K562 (cell line): Measurements from ENCODE around the gene SCN2B. TPM values are rescaled to one million over a fixed set of nuclear protein-coding genes. Genes with fewer than 3 reads are reported as not detected.

Experiments used
- ATAC-seq: fragments of 200-7000 bp; cut with Tn5 transposase; 3 replicates; pipeline ENCODE4 v1.9.1; 2020; ENCODE audit warnings: moderate library complexity
- BruUV-seq: library from RNA; stranded (reverse); fragments of 400-500 nt; replicated peaks from 2 replicates; lab custom pipeline; 2021; lab: Mats Ljungman, UMichigan
- CTCF ChIA-PET: fragments of 300-600 bp; formaldehyde crosslinking; extraction: SDS; loops from one replicate; lab custom pipeline; 2021; ENCODE audit warnings: low intra/inter-chr PET ratio; lab: Yijun Ruan, JAX
- POLR2A ChIA-PET: fragments of 300-600, 350-650 bp; sonication (Branson Sonifier 250); formaldehyde crosslinking; extraction: SDS; loops from one replicate; lab custom pipeline; 2021; ENCODE audit warnings: antibody characterized with exemption, inconsistent platforms; lab: Yijun Ruan, JAX
- DNase-seq, 4 experiments: peaks; one replicate each; pipeline versions ENCODE4 v3.0.0 to v3.0.0-alpha.2; 2011 to 2018; ENCODE audit warnings: low spot score in 3 of 4, mixed read lengths in 3 of 4; ENCODE audit errors: extremely low read depth in 1 of 4
- FAIRE-seq: peaks from 2 replicates; lab custom pipeline; 2011; peaks lifted over from hg19 to GRCh38; lab: Jason Lieb, UNC
- H2AFZ ChIP-seq: 2 replicates; pipeline ENCODE4 v1.6.0; 2011; ENCODE audit warnings: low read depth, low read length, control low read depth, inconsistent platforms
- H3K27ac ChIP-seq: fragments of 200-600 bp; 3 replicates; pipeline ENCODE4 v1.8.0; 2011; ENCODE audit warnings: low read depth, mild to moderate bottlenecking, control low read depth, inconsistent platforms, low read length, moderate library complexity, mixed read lengths; ENCODE audit errors: extremely low read depth
- H3K27me3 ChIP-seq, 2 experiments: fragments of 300-600 bp in 1 of 2; 2 replicates in 1 of 2; 3 replicates in 1 of 2; pipeline versions ENCODE4 v1.6.0 to v1.8.0; 2011; ENCODE audit warnings: inconsistent platforms in 2 of 2, low read length in 2 of 2, mild to moderate bottlenecking in 1 of 2, mixed read lengths in 1 of 2, moderate library complexity in 1 of 2; ENCODE audit not compliant: control insufficient read depth in 2 of 2, insufficient read depth in 2 of 2
- H3K36me3 ChIP-seq: fragments of 300-600 bp; 3 replicates; pipeline ENCODE4 v1.8.0; 2011; ENCODE audit warnings: mild to moderate bottlenecking, low read length, inconsistent platforms; ENCODE audit not compliant: control insufficient read depth, insufficient read depth
- H3K4me1 ChIP-seq, 2 experiments: fragments of 200-600 bp in 1 of 2; replicated peaks in 1 of 2; 2 replicates in 1 of 2; 3 replicates in 1 of 2; pipeline versions ENCODE4 v1.5.1 to v1.8.0; 2011; ENCODE audit warnings: inconsistent platforms in 2 of 2, low read length in 2 of 2, mild to moderate bottlenecking in 1 of 2, mixed read lengths in 1 of 2, moderate library complexity in 1 of 2; ENCODE audit not compliant: control insufficient read depth in 2 of 2, insufficient read depth in 2 of 2
- H3K4me2 ChIP-seq: 2 replicates; pipeline ENCODE4 v1.6.1; 2011; ENCODE audit warnings: low read length, control low read depth, inconsistent platforms, mixed read lengths; ENCODE audit not compliant: insufficient read depth
- H3K4me3 ChIP-seq: fragments of 200-600 bp; sonication (generic), shearing (Covaris generic); 2 replicates; pipeline ENCODE4 v1.5.1; 2016; ENCODE audit warnings: control low read depth, inconsistent platforms
- H3K79me2 ChIP-seq: fragments of 200-600 bp; 3 replicates; pipeline ENCODE4 v1.8.0; 2011; ENCODE audit warnings: low read length, inconsistent platforms; ENCODE audit not compliant: control insufficient read depth, insufficient read depth
- H3K9ac ChIP-seq, 2 experiments: 2 replicates each; pipeline versions ENCODE4 v1.6.0 to v1.6.1; 2011; ENCODE audit warnings: low read depth in 2 of 2, low read length in 2 of 2, control low read depth in 1 of 2, inconsistent platforms in 1 of 2, mild to moderate bottlenecking in 1 of 2, mixed read lengths in 1 of 2; ENCODE audit not compliant: insufficient read depth in 1 of 2
- H3K9me1 ChIP-seq: one replicate; pipeline ENCODE4 v1.6.0; 2011; ENCODE audit warnings: inconsistent platforms, mild to moderate bottlenecking, low read length, moderate library complexity; ENCODE audit not compliant: control insufficient read depth, insufficient read depth
- H3K9me3 ChIP-seq: replicated peaks from 2 replicates; pipeline ENCODE4 v1.5.1; 2011; ENCODE audit warnings: low read depth, low read length, inconsistent platforms; ENCODE audit not compliant: control insufficient read depth, insufficient read depth
- H4K20me1 ChIP-seq: replicated peaks from 2 replicates; pipeline ENCODE4 v1.6.1; 2011; ENCODE audit warnings: low read length, inconsistent platforms, mixed read lengths; ENCODE audit not compliant: control insufficient read depth, insufficient read depth
- AFF4 ChIP-seq: sonication (generic); formaldehyde crosslinking; IDR thresholded peaks from 2 replicates; pipeline ENCODE4 v1.8.0; 2023; ENCODE audit warnings: mild to moderate bottlenecking, missing genetic modification reagents
- ARID1B ChIP-seq: fragments of 450-650 bp; IDR thresholded peaks from 2 replicates; pipeline ENCODE4 v1.6.1; 2016; ENCODE audit warnings: antibody characterized with exemption, mild to moderate bottlenecking, inconsistent platforms
- CXXC5 ChIP-seq: fragments of 250-450 bp; sonication (Bioruptor Pico); IDR thresholded peaks from 2 replicates; pipeline ENCODE4 v1.8.0; 2022; ENCODE audit warnings: inconsistent platforms, mild to moderate bottlenecking, moderate library complexity
- E4F1 ChIP-seq: fragments of 250-450 bp; sonication (Bioruptor Pico); IDR thresholded peaks from 2 replicates; pipeline ENCODE4 v1.5.0; 2021; ENCODE audit warnings: mild to moderate bottlenecking, borderline replicate concordance
- HBP1 ChIP-seq: fragments of 450-650 bp; formaldehyde crosslinking; IDR thresholded peaks from 2 replicates; pipeline ENCODE4 v1.4.0; 2022; ENCODE audit warnings: missing genetic modification characterization
- NFXL1 ChIP-seq: fragments of 450-650 bp; formaldehyde crosslinking; IDR thresholded peaks from 2 replicates; pipeline ENCODE4 v1.4.0; 2021; ENCODE audit warnings: mild to moderate bottlenecking
- RBM25 ChIP-seq: fragments of 200-400 bp; formaldehyde crosslinking; IDR thresholded peaks from 2 replicates; pipeline ENCODE4 v1.6.1; 2018; ENCODE audit warnings: low read length, low read depth, moderate library complexity; ENCODE audit not compliant: severe bottlenecking
- TCF15 ChIP-seq: fragments of 250-450 bp; sonication (Bioruptor Pico); IDR thresholded peaks from 2 replicates; pipeline ENCODE4 v1.8.0; 2022; ENCODE audit warnings: moderate library complexity, mild to moderate bottlenecking, inconsistent platforms
- TRIM25 ChIP-seq: fragments of 450-650 bp; IDR thresholded peaks from 2 replicates; pipeline ENCODE4 v1.7.0; 2016; ENCODE audit warnings: borderline replicate concordance
- TRIM28 ChIP-seq: fragments of 450-650 bp; IDR thresholded peaks from 2 replicates; pipeline ENCODE4 v1.6.1; 2017
- WGBS: fragments of 100-300 bp; shearing (Covaris generic); methylation state at CpG from one replicate; pipeline ENCODE4 v1.1.6; 2016; ENCODE audit warnings: low coverage, mixed read lengths; ENCODE audit not compliant: insufficient coverage; ENCODE audit errors: missing lambda C conversion rate; 5-methylcytosine and 5-hydroxymethylcytosine counted together
- in situ Hi-C: fragments of 300-500 bp; cut with MboI; formaldehyde crosslinking; loops from 4 replicates; pipeline ENCODE4 v1.15.0; 2018; ENCODE audit warnings: inconsistent platforms, mixed read lengths
- intact Hi-C: fragments of 100-400 bp; cut with micrococcal nuclease; formaldehyde crosslinking; loops from 2 replicates; pipeline ENCODE4 v1.14.2; 2022
- polyA plus RNA-seq, 8 experiments: library from polyadenylated mRNA; depleted of rRNA in 4 of 8; stranded (reverse) in 5 of 8; unstranded in 3 of 8; fragments of >200 nt; fragmentation: Nextera tagmentation in 2 of 8; fragmentation: Illumina TruSeq in 1 of 8; extraction: Ambion mirVana in 2 of 8; extraction: Trizol in 1 of 8; gene quantifications; 2 replicates each; pipeline versions ENCODE4 v1.2.1 to v1.2.3, GENCODE V29; 2011 to 2014; ENCODE audit warnings: inconsistent platforms in 1 of 8, missing spikeins in 1 of 8
- total RNA-seq, 7 experiments: library from RNA; depleted of rRNA in 6 of 7; stranded (reverse); fragments of >200 nt in 6 of 7; fragmentation: Illumina TruSeq in 2 of 7; extraction: Trizol in 2 of 7; gene quantifications; 2 replicates each; pipeline versions ENCODE4 v1.2.1 to v1.2.3, GENCODE V29; 2011 to 2021; ENCODE audit warnings: low replicate concordance in 1 of 7

SCN2B gene
- total and polyA plus RNA-seq, 9 of the 15 experiments (the other 6 are each of a cell fraction or from before 2014, with no cell fraction given): not detected

GRCh38 chr11:118124929-118125535, 51.4 kb downstream of the SCN2B start (continued):
- no peak for TF ChIP-seq ARID1B
- TF ChIP-seq E4F1 (CRISPR knock-in tag): no peak
- no peak for TF ChIP-seq AFF4

GRCh38 chr11:118120793-118121192, 55.6 kb downstream of the SCN2B start:
- Histone ChIP-seq H3K4me3 (no peak overlapping the region), H3K9ac (no peak overlapping the region), H3K4me2 (no peak overlapping the region), H3K4me1 (no peaks in the 10 kb centered on the region), H4K20me1 (no peaks in the 10 kb centered on the region), H3K9me1 (no peaks in the 10 kb centered on the region), H3K79me2 (no peaks in the 10 kb centered on the region), H3K9me3 (no peaks in the 10 kb centered on the region), H3K27me3 (no peaks in the 10 kb centered on the region), H3K27ac (no peak overlapping the region), H3K36me3 (no peaks in the 10 kb centered on the region), H2AFZ (no peak overlapping the region)
- intact Hi-C loops: no loop called here
- CTCF ChIA-PET: no interaction called here
- POLR2A ChIA-PET: no interaction called here
- DNase-seq: no peak
- no peak for ATAC-seq
- in situ Hi-C loops: no loop called here
- FAIRE-seq: no peak
- 75% methylated on average over 1 of the region's 1 CpG for WGBS
- no TSS peak for BruUV-seq
- TF ChIP-seq CXXC5 (no peak), TCF15 (CRISPR knock-in tag) (no peak), TRIM28 (peak; percentile 57; the same call in 1 of the 2 replicates), NFXL1 (CRISPR knock-in tag) (no peak), HBP1 (CRISPR knock-in tag) (no peak), TRIM25 (no peak), RBM25 (peak; percentile 29)
